Measurements from ENCODE around the gene ACTMAP. TPM values are rescaled to one million over a fixed set of nuclear protein-coding genes. Genes with fewer than 3 reads are reported as not detected.

The ACTMAP gene
- total RNA-seq, 2 experiments from 2014 or later, result 3.9 to 5.7 TPM

GRCh38 chr19:40701758-40702157 lies 48.5 kb downstream of the ACTMAP start:
- ATAC-seq (ENCODE audit: poor library complexity) (no peak), DNase-seq (no peak)
- no peaks in the 10 kb centered on the region for H3K4me1 ChIP-seq (ENCODE audit: insufficient read depth, low read length)
- TF ChIP-seq, protein P1, sequence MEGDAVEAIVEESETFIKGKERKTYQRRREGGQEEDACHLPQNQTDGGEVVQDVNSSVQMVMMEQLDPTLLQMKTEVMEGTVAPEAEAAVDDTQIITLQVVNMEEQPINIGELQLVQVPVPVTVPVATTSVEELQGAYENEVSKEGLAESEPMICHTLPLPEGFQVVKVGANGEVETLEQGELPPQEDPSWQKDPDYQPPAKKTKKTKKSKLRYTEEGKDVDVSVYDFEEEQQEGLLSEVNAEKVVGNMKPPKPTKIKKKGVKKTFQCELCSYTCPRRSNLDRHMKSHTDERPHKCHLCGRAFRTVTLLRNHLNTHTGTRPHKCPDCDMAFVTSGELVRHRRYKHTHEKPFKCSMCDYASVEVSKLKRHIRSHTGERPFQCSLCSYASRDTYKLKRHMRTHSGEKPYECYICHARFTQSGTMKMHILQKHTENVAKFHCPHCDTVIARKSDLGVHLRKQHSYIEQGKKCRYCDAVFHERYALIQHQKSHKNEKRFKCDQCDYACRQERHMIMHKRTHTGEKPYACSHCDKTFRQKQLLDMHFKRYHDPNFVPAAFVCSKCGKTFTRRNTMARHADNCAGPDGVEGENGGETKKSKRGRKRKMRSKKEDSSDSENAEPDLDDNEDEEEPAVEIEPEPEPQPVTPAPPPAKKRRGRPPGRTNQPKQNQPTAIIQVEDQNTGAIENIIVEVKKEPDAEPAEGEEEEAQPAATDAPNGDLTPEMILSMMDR (IDR thresholded peaks at IDR 0.05), result no peak
- ChIA-PET POLR2A (no interaction called here), CTCF (interaction anchor here (0.6 kb wide), 1 partner anchor 926 kb away, joined by 3 read pairs; no protein-coding TSS in a partner anchor)
- H3K9me3 ChIP-seq (ENCODE audit: control insufficient read depth in 1 of 2, insufficient read depth in 1 of 2, low read length in 2 of 2), result no peaks in the 10 kb centered on the region
- intact Hi-C loops (cut with DNase I, micrococcal nuclease), result no loop called here
- no peak overlapping the region for H3K27ac ChIP-seq (ENCODE audit: low read depth in 1 of 2, low read length in 2 of 2)
- Mint-ChIP-seq H3K9me3 (no peaks in the 10 kb centered on the region), H3K4me1 (ENCODE audit: low read depth) (no peaks in the 10 kb centered on the region), H3K27me3 (no peaks in the 10 kb centered on the region), H3K27ac (no peak overlapping the region), H3K4me3 (no peak overlapping the region), H3K36me3 (ENCODE audit: low read depth) (peaks cover 58% of the 10 kb centered on the region)
- H3K4me3 ChIP-seq (ENCODE audit: low read length), result no peak overlapping the region
- no peaks in the 10 kb centered on the region for H3K27me3 ChIP-seq (ENCODE audit: control insufficient read depth in 1 of 2, insufficient read depth in 2 of 2, low read length in 2 of 2)
- peaks cover 62% of the 10 kb centered on the region for H3K36me3 ChIP-seq (ENCODE audit: insufficient read depth, low read length)

- Mint-ChIP-seq H3K4me3 (no peak overlapping the region), H3K36me3 (ENCODE audit: low read depth) (peaks cover 52% of the 10 kb centered on the region), H3K27me3 (no peaks in the 10 kb centered on the region), H3K27ac (no peak overlapping the region), H3K4me1 (ENCODE audit: low read depth) (no peaks in the 10 kb centered on the region), H3K9me3 (no peaks in the 10 kb centered on the region)
- Histone ChIP-seq H3K9me3 (ENCODE audit: control insufficient read depth in 1 of 2, insufficient read depth in 1 of 2, low read length in 2 of 2) (no peaks in the 10 kb centered on the region), H3K27ac (ENCODE audit: low read depth in 1 of 2, low read length in 2 of 2) (no peak overlapping the region), H3K27me3 (ENCODE audit: control insufficient read depth in 1 of 2, insufficient read depth in 2 of 2, low read length in 2 of 2) (no peaks in the 10 kb centered on the region), H3K4me3 (ENCODE audit: low read length) (no peak overlapping the region), H3K4me1 (ENCODE audit: insufficient read depth, low read length) (no peaks in the 10 kb centered on the region), H3K36me3 (ENCODE audit: insufficient read depth, low read length) (peaks cover 55% of the 10 kb centered on the region)
- CTCF ChIA-PET, result no interaction called here
- no peak for ATAC-seq (ENCODE audit: poor library complexity)
- intact Hi-C loops (cut with DNase I, micrococcal nuclease), result no loop called here
- POLR2A ChIA-PET, result interaction anchor here (0.6 kb wide), 1 partner anchor 72 kb away, joined by 3 read pairs; no protein-coding TSS in a partner anchor
- no peak for DNase-seq
- TF ChIP-seq, protein P1 (IDR thresholded peaks at IDR 0.05), result no peak
Measured at GRCh38 chr19:40700083-40700482, 50.2 kb downstream of the ACTMAP start.

GRCh38 chr19:40697007-40697406 lies 53.3 kb downstream of the ACTMAP start:
- no peak overlapping the region for H3K27ac Mint-ChIP-seq
- no peaks in the 10 kb centered on the region for H3K4me1 Mint-ChIP-seq (ENCODE audit: low read depth)
- ChIA-PET POLR2A (no interaction called here), CTCF (no interaction called here)
- H3K4me1 ChIP-seq (ENCODE audit: insufficient read depth, low read length), result no peaks in the 10 kb centered on the region
- ATAC-seq (ENCODE audit: poor library complexity) (no peak), DNase-seq (no peak)
- peaks cover 31% of the 10 kb centered on the region for H3K36me3 ChIP-seq (ENCODE audit: insufficient read depth, low read length)
- H3K36me3 Mint-ChIP-seq (ENCODE audit: low read depth), result peaks cover 33% of the 10 kb centered on the region
- H3K27me3 Mint-ChIP-seq, result no peaks in the 10 kb centered on the region
- H3K9me3 ChIP-seq (ENCODE audit: control insufficient read depth in 1 of 2, insufficient read depth in 1 of 2, low read length in 2 of 2), result no peaks in the 10 kb centered on the region
- H3K4me3 ChIP-seq (ENCODE audit: low read length), result no peak overlapping the region
- no peak overlapping the region for H3K27ac ChIP-seq (ENCODE audit: low read depth in 1 of 2, low read length in 2 of 2)
- TF ChIP-seq, protein P1 (IDR thresholded peaks at IDR 0.05), result no peak
- no peak overlapping the region for H3K4me3 Mint-ChIP-seq
- H3K27me3 ChIP-seq (ENCODE audit: control insufficient read depth in 1 of 2, insufficient read depth in 2 of 2, low read length in 2 of 2), result no peaks in the 10 kb centered on the region
- no peaks in the 10 kb centered on the region for H3K9me3 Mint-ChIP-seq
- intact Hi-C loops (cut with DNase I, micrococcal nuclease), result no loop called here
